A549 (cell line): ENCODE results near the gene CCDC7. TPM values are rescaled to one million over a fixed set of nuclear protein-coding genes. Genes with fewer than 3 reads are reported as not detected.
"Not testable (repeated sequence)": the region's sequence is repeated elsewhere in the genome, so short reads cannot be mapped to it uniquely, and the experiment has no call there.

Source experiments
- ATAC-seq, 2 experiments: fragments of 200-7000 bp in 1 of 2; fragments of >200 bp in 1 of 2; cut with Nextera tagmentation in 1 of 2; cut with Tn5 transposase in 1 of 2; 3 replicates each; pipeline versions ENCODE4 v1.8.0 to v1.9.1; 2018 to 2020; ENCODE audit warnings: mild to moderate bottlenecking in 1 of 2, moderate library complexity in 1 of 2
- CTCF ChIA-PET: fragments of 300-600 bp; sonication (Branson Sonifier 250); formaldehyde crosslinking; extraction: SDS; loops from one replicate; lab custom pipeline; 2021; ENCODE audit warnings: antibody characterized with exemption, inconsistent platforms; lab: Yijun Ruan, JAX
- POLR2A ChIA-PET: fragments of 350-600 bp; formaldehyde crosslinking; extraction: SDS; loops from one replicate; lab custom pipeline; 2021; ENCODE audit warnings: antibody characterized with exemption, inconsistent platforms; lab: Yijun Ruan, JAX
- DNase-seq, 2 experiments: peaks; one replicate each; pipeline versions ENCODE4 v3.0.0 to v3.0.0-alpha.2; 2011 to 2016; ENCODE audit warnings: low read depth in 1 of 2, low spot score in 1 of 2
- FAIRE-seq: peaks from 2 replicates; lab custom pipeline; 2011; peaks lifted over from hg19 to GRCh38; lab: Jason Lieb, UNC
- H3K27ac ChIP-seq, 2 experiments: fragments of >200 bp; sonication (Bioruptor Twin); formaldehyde crosslinking; 3 replicates each; pipeline ENCODE4 v1.5.1; 2016 to 2017
- H3K4me1 ChIP-seq: fragments of >200 bp; sonication (Bioruptor Twin); formaldehyde crosslinking; 3 replicates; pipeline ENCODE4 v1.6.1; 2016
- H3K4me2 ChIP-seq: fragments of >200 bp; sonication (Bioruptor Twin); formaldehyde crosslinking; 3 replicates; pipeline ENCODE4 v1.6.1; 2016
- H3K4me3 ChIP-seq: fragments of >200 bp; sonication (Bioruptor Twin); formaldehyde crosslinking; 3 replicates; pipeline ENCODE4 v1.5.1; 2016
- H3K9me3 ChIP-seq: fragments of >200 bp; sonication (Bioruptor Twin); formaldehyde crosslinking; 3 replicates; pipeline ENCODE4 v1.6.1; 2016
- BHLHE40 ChIP-seq: IDR thresholded peaks from 2 replicates; pipeline ENCODE4 v1.6.1; 2012; ENCODE audit warnings: low read depth, low read length, inconsistent platforms
- CBX2 ChIP-seq: fragments of 200-600 bp; sonication (generic); IDR thresholded peaks from 2 replicates; pipeline ENCODE4 v1.6.1; 2016; ENCODE audit warnings: low read depth, mild to moderate bottlenecking, borderline replicate concordance
- EHF ChIP-seq: fragments of 250-450 bp; sonication (Bioruptor Pico); IDR thresholded peaks from 2 replicates; pipeline ENCODE4 v1.5.0; 2020; ENCODE audit warnings: mild to moderate bottlenecking
- EHMT2 ChIP-seq: fragments of 200-600 bp; sonication (generic); IDR thresholded peaks from 2 replicates; pipeline ENCODE4 v1.6.1; 2016; ENCODE audit warnings: antibody characterized with exemption, low read depth, mild to moderate bottlenecking, moderate library complexity
- FOXS1 ChIP-seq: fragments of 250-450 bp; sonication (Bioruptor Pico); IDR thresholded peaks from 2 replicates; pipeline ENCODE4 v1.5.0; 2020; ENCODE audit warnings: mild to moderate bottlenecking, moderate library complexity
- HEYL ChIP-seq: fragments of 250-450 bp; sonication (Bioruptor Pico); IDR thresholded peaks from 2 replicates; pipeline ENCODE4 v1.8.0; 2021; ENCODE audit warnings: mild to moderate bottlenecking, moderate library complexity
- HOXA7 ChIP-seq: fragments of 250-450 bp; sonication (Bioruptor Pico); IDR thresholded peaks from 2 replicates; pipeline ENCODE4 v1.5.0; 2020; ENCODE audit warnings: mild to moderate bottlenecking, moderate library complexity
- KDM1A ChIP-seq: fragments of 200-600 bp; sonication (generic); IDR thresholded peaks from 2 replicates; pipeline ENCODE4 v1.6.1; 2016; ENCODE audit warnings: low read depth, mild to moderate bottlenecking
- KDM5A ChIP-seq: fragments of 200-600 bp; sonication (generic); IDR thresholded peaks from 2 replicates; pipeline ENCODE4 v1.6.1; 2016; ENCODE audit warnings: antibody characterized with exemption, mild to moderate bottlenecking
- MAFK ChIP-seq: fragments of 450-650 bp; IDR thresholded peaks from 2 replicates; pipeline ENCODE4 v1.6.1; 2014; ENCODE audit not compliant: partially characterized antibody
- NFE2L2 ChIP-seq: fragments of 150-350 bp; conservative IDR thresholded peaks from 2 replicates; pipeline ENCODE4 v1.6.1; 2014; ENCODE audit warnings: low read length
- RCOR1 ChIP-seq: fragments of 150-350 bp; IDR thresholded peaks from 2 replicates; pipeline ENCODE4 v1.6.1; 2014; ENCODE audit warnings: antibody characterized with exemption, low read length, low read depth
- RNF2 ChIP-seq: fragments of 200-600 bp; sonication (generic); IDR thresholded peaks from 2 replicates; pipeline ENCODE4 v1.6.1; 2016; ENCODE audit warnings: low read depth, mild to moderate bottlenecking, antibody characterized with exemption, moderate library complexity, borderline replicate concordance
- TP53 ChIP-seq: fragments of 250-450 bp; sonication (Bioruptor Pico); IDR thresholded peaks from 2 replicates; pipeline ENCODE4 v1.5.0; 2021; ENCODE audit warnings: mild to moderate bottlenecking, moderate library complexity
- ZFP36 ChIP-seq: fragments of 450-650 bp; IDR thresholded peaks from 2 replicates; pipeline ENCODE4 v1.6.1; 2014; ENCODE audit warnings: borderline replicate concordance; ENCODE audit not compliant: partially characterized antibody
- WGBS: methylation state at CpG from one replicate; pipeline ENCODE4 v1.1.6; 2017; ENCODE audit errors: missing lambda C conversion rate; 5-methylcytosine and 5-hydroxymethylcytosine counted together
- polyA plus RNA-seq, 4 experiments: library from polyadenylated mRNA; depleted of rRNA in 3 of 4; stranded (reverse); fragments of >200 nt; fragmentation: RNase III in 1 of 4; extraction: RNeasy Plus Mini Kit Qiagen cat#74134 plus additional on column Dnase treatment in 1 of 4; gene quantifications; 2 replicates in 3 of 4; 3 replicates in 1 of 4; pipeline ENCODE4 v1.2.3, GENCODE V29; 2011 to 2017
- TF ChIP-seq, protein P1 (sequence below): fragments of 150-350 bp; IDR thresholded peaks from 2 replicates; pipeline ENCODE4 v1.6.1; 2014; ENCODE audit warnings: low read depth, mild to moderate bottlenecking, low read length
- TF ChIP-seq, protein P2 (sequence below): IDR thresholded peaks from 2 replicates; pipeline ENCODE4 v1.6.1; 2012
- TF ChIP-seq, protein P3 (sequence below): fragments of 250-450 bp; sonication (Bioruptor Pico); IDR thresholded peaks from 2 replicates; pipeline ENCODE4 v1.5.0; 2020; ENCODE audit warnings: low read depth, mild to moderate bottlenecking, moderate library complexity
- TF ChIP-seq, protein P4 (sequence below): fragments of 250-450 bp; sonication (Bioruptor Pico); IDR thresholded peaks from 2 replicates; pipeline ENCODE4 v1.5.0; 2021; ENCODE audit warnings: mild to moderate bottlenecking, moderate library complexity, borderline replicate concordance
- TF ChIP-seq, protein P5 (sequence below): fragments of >200 bp; sonication (Bioruptor Twin); formaldehyde crosslinking; IDR thresholded peaks from 2 replicates; pipeline ENCODE4 v1.6.1; 2016

The CCDC7 gene
- polyA plus RNA-seq, 2 of the 4 experiments (the other 2 are of a cell fraction): 1.2 to 2.9 TPM

DNA sequence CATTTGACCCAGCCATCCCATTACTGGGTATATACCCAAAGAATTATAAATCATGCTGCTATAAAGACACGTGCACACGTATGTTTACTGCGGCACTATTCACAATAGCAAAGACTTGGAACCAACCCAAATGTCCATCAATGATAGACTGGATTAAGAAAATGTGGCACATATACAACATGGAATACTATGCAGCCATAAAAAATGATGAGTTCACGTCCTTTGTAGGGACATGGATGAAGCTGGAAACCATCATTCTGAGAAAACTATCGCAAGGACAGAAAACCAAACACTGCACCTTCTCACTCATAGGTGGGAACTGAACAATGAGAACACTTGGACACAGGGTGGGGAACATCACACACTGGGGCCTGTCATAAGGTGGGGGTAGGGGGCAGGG is 471.9 kb downstream of the CCDC7 start:
- FAIRE-seq, DNase-seq, H3K4me2 ChIP-seq, ATAC-seq, H3K4me3 ChIP-seq, H3K27ac ChIP-seq, POLR2A ChIA-PET, CTCF ChIA-PET, H3K9me3 ChIP-seq: not testable (repeated sequence)
- peaks cover 12% of the 10 kb centered on the region; the same call in 2 of the 3 replicates for H3K4me1 ChIP-seq
- 93% methylated on average over 5 of the region's 5 CpGs for WGBS

DNA sequence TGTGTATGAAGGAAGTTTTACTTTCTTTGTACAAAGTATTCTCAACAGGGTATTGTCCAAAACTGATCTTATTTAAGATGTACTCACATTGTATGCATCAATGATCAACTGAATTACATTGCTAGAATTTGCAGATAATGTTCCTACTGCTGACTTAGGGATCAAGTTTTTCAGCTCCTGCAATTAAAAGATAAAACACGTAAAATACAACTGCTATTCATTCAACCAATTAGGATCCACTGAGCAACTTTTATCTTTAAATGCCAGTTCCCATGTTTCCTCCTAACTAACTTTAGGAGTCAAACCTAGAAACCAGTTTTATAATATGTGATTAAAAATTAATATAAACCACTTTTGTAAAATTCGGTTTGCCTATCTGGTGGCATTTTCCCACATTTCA is 476.2 kb downstream of the CCDC7 start:
- Histone ChIP-seq H3K4me3 (no peak overlapping the region), H3K4me1 (peaks cover 31% of the 10 kb centered on the region), H3K9me3 (no peaks in the 10 kb centered on the region; the same call in 2 of the 3 replicates), H3K27ac (no peak overlapping the region), H3K4me2 (no peak overlapping the region)
- 87% methylated on average over 2 of the region's 2 CpGs for WGBS
- peak; percentile 80 for FAIRE-seq
- DNase-seq: no peak
- TF ChIP-seq, protein P1, sequence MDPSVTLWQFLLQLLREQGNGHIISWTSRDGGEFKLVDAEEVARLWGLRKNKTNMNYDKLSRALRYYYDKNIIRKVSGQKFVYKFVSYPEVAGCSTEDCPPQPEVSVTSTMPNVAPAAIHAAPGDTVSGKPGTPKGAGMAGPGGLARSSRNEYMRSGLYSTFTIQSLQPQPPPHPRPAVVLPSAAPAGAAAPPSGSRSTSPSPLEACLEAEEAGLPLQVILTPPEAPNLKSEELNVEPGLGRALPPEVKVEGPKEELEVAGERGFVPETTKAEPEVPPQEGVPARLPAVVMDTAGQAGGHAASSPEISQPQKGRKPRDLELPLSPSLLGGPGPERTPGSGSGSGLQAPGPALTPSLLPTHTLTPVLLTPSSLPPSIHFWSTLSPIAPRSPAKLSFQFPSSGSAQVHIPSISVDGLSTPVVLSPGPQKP: no peak
- TF ChIP-seq TP53 (CRISPR knock-in tag): no peak
- TF ChIP-seq CBX2: no peak
- TF ChIP-seq KDM5A: no peak
- TF ChIP-seq, protein P2, sequence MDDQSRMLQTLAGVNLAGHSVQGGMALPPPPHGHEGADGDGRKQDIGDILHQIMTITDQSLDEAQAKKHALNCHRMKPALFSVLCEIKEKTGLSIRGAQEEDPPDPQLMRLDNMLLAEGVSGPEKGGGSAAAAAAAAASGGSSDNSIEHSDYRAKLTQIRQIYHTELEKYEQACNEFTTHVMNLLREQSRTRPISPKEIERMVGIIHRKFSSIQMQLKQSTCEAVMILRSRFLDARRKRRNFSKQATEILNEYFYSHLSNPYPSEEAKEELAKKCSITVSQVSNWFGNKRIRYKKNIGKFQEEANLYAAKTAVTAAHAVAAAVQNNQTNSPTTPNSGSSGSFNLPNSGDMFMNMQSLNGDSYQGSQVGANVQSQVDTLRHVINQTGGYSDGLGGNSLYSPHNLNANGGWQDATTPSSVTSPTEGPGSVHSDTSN: no peak
- TF ChIP-seq, protein P3, sequence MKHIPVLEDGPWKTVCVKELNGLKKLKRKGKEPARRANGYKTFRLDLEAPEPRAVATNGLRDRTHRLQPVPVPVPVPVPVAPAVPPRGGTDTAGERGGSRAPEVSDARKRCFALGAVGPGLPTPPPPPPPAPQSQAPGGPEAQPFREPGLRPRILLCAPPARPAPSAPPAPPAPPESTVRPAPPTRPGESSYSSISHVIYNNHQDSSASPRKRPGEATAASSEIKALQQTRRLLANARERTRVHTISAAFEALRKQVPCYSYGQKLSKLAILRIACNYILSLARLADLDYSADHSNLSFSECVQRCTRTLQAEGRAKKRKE (CRISPR knock-in tag): no peak
- TF ChIP-seq HEYL (CRISPR knock-in tag): no peak
- no peak for TF ChIP-seq NFE2L2
- no peak for TF ChIP-seq ZFP36
- TF ChIP-seq EHF: no peak
- no peak for TF ChIP-seq RCOR1
- TF ChIP-seq, protein P4, sequence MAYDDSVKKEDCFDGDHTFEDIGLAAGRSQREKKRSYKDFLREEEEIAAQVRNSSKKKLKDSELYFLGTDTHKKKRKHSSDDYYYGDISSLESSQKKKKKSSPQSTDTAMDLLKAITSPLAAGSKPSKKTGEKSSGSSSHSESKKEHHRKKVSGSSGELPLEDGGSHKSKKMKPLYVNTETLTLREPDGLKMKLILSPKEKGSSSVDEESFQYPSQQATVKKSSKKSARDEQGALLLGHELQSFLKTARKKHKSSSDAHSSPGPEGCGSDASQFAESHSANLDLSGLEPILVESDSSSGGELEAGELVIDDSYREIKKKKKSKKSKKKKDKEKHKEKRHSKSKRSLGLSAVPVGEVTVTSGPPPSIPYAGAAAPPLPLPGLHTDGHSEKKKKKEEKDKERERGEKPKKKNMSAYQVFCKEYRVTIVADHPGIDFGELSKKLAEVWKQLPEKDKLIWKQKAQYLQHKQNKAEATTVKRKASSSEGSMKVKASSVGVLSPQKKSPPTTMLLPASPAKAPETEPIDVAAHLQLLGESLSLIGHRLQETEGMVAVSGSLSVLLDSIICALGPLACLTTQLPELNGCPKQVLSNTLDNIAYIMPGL: no peak
- no peak for TF ChIP-seq FOXS1 (CRISPR knock-in tag)
- no peak for TF ChIP-seq EHMT2
- TF ChIP-seq BHLHE40: no peak
- no peak for ATAC-seq
- ChIA-PET POLR2A (no interaction called here), CTCF (no interaction called here)

DNA sequence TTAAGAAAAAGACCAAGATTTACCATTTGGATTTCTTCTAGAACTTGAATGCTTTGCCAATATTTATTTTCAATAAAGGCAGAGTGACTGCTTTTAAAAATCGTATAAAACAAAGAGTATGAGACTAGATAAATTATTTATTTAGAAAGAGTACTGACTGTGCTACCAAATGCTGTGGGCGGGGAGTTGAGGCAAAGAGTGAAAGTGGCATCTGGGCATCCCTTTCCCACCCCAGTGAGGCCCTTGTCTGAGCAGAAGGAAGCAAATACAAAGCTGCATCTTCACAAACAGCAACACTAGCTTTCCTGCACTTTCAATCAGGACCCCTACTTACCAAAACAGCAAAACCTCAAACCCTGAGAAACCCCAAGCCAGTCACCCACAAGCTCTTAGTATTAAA is 477.2 kb downstream of the CCDC7 start:
- FAIRE-seq (no peak), ATAC-seq (no peak; a peak in 1 of 6 replicates), DNase-seq (no peak)
- ChIA-PET POLR2A (no interaction called here), CTCF (interaction anchor here (0.6 to 0.7 kb wide), 2 partner anchors 11 to 29 kb away, joined by 3 to 4 read pairs; no protein-coding TSS in a partner anchor)
- Histone ChIP-seq H3K4me1 (peaks cover 32% of the 10 kb centered on the region), H3K27ac (peak overlapping the region in 1 of 2 experiments; percentile 54; a peak in 3 of 6 replicates), H3K4me3 (no peak overlapping the region), H3K4me2 (peak overlapping the region; percentile 15), H3K9me3 (no peaks in the 10 kb centered on the region; the same call in 2 of the 3 replicates)
- TF ChIP-seq, protein P5, sequence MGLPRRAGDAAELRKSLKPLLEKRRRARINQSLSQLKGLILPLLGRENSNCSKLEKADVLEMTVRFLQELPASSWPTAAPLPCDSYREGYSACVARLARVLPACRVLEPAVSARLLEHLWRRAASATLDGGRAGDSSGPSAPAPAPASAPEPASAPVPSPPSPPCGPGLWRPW: no peak
- TF ChIP-seq KDM1A (no peak), HOXA7 (CRISPR knock-in tag) (peak; percentile 45; the same call in 1 of the 2 replicates), RNF2 (no peak), MAFK (no peak)
- 69% methylated on average over 2 of the region's 2 CpGs for WGBS
